OCI-LY1 (cell line): ENCODE data around the gene PPP1R12A.

Experiments
- EZH2 ChIP-seq: fragments of 200-600 bp; sonication (generic), shearing (Covaris generic); IDR thresholded peaks from 2 replicates; pipeline ENCODE4 v1.8.0; 2017; ENCODE audit warnings: borderline replicate concordance, mixed run types, mild to moderate bottlenecking, antibody characterized with exemption, low read length, moderate library complexity, mixed read lengths
- TF ChIP-seq, protein P1 (sequence below): fragments of 200-600 bp; sonication (generic), shearing (Covaris generic); IDR thresholded peaks from 2 replicates; pipeline ENCODE4 v1.5.1; 2017; ENCODE audit warnings: mild to moderate bottlenecking, antibody characterized with exemption, low read length, moderate library complexity, mixed read lengths

DNA sequence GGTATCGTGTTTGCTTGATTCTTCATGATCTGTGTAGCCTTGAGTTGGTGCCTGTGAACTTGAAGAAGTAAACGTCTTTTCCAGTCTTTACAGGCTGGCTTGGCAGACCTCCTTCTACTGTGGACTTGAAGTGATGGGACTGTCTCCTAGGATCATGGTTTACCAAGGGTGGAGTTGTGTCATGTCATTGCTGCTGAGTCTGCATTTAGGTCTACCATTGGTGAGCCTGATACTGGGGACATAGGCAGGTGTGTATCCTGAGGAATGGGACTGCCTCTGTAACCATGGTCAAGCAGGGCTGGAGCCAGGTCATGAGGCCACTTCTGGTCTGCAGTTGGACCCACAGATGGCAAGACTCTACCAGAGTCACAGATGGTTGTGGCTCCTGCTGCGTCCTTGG, 20.7 kb upstream of the PPP1R12A start:
- TF ChIP-seq, protein P1, sequence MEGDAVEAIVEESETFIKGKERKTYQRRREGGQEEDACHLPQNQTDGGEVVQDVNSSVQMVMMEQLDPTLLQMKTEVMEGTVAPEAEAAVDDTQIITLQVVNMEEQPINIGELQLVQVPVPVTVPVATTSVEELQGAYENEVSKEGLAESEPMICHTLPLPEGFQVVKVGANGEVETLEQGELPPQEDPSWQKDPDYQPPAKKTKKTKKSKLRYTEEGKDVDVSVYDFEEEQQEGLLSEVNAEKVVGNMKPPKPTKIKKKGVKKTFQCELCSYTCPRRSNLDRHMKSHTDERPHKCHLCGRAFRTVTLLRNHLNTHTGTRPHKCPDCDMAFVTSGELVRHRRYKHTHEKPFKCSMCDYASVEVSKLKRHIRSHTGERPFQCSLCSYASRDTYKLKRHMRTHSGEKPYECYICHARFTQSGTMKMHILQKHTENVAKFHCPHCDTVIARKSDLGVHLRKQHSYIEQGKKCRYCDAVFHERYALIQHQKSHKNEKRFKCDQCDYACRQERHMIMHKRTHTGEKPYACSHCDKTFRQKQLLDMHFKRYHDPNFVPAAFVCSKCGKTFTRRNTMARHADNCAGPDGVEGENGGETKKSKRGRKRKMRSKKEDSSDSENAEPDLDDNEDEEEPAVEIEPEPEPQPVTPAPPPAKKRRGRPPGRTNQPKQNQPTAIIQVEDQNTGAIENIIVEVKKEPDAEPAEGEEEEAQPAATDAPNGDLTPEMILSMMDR: no peak
- no peak for TF ChIP-seq EZH2
